ENCODE results near the gene DMXL1. TPM values are rescaled to one million over a fixed set of nuclear protein-coding genes. Genes with fewer than 3 reads are reported as not detected.
A peak's percentile ranks its signal among the peaks of the same experiment; 100 is the strongest.

Gene DMXL1
- polyA plus RNA-seq, 2 of the 4 experiments (the other 2 are of a cell fraction): 8.4 to 28.8 TPM

DNA sequence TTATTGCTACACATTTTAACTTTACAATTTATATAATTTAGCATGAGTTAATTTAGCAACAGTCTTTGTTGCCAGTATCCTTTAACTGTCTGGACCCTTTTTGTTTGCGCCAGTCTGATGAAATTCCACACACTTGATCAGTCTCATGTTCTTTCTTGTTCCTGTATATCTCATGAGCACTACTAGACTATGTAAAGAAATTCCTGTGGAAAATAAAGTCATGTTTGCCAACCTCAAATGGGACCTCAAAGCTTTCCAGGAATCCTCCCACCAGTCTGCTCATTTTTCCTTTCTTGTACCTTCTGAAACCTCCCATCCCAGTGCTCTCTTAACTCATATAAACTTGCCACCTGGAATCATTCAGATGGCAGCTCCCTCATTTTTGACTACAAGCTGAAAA lies 8.0 kb downstream of the DMXL1 start:
- CTCF ChIA-PET: interaction anchor here (0.6 to 1.3 kb wide), 3 partner anchors 30 to 334 kb away, joined by 3 to 4 read pairs (median 3); no protein-coding TSS in a partner anchor
- FAIRE-seq: no peak
- Histone ChIP-seq H3K4me1 (no peaks in the 10 kb centered on the region), H3K4me2 (no peak overlapping the region), H3K27ac (no peak overlapping the region), H3K9me3 (no peaks in the 10 kb centered on the region), H3K4me3 (no peak overlapping the region)
- TF ChIP-seq CEBPB (IDR thresholded peaks at IDR 0.05) (no peak), KDM1A (IDR thresholded peaks at IDR 0.05; ENCODE audit: low read depth) (no peak), POLR2A (IDR thresholded peaks at IDR 0.05; ENCODE audit: low read length) (no peak), SMC3 (IDR thresholded peaks at IDR 0.05) (no peak), CBX2 (IDR thresholded peaks at IDR 0.05; ENCODE audit: borderline replicate concordance, low read depth) (no peak), RCOR1 (IDR thresholded peaks at IDR 0.05; ENCODE audit: low read depth, low read length) (no peak), MYC (IDR thresholded peaks at IDR 0.05; ENCODE audit: borderline replicate concordance, low read length) (no peak), HOXB13 (CRISPR knock-in tag; IDR thresholded peaks at IDR 0.05; ENCODE audit: low read depth) (no peak), TP53 (CRISPR knock-in tag; IDR thresholded peaks at IDR 0.05) (no peak), NFE2L2 (conservative IDR thresholded peaks at IDR 0.05; ENCODE audit: low read length) (no peak), HOXB5 (CRISPR knock-in tag; IDR thresholded peaks at IDR 0.05) (no peak), BHLHE40 (IDR thresholded peaks at IDR 0.05; ENCODE audit: low read depth, low read length) (no peak), CBX8 (IDR thresholded peaks at IDR 0.05) (no peak)
- TF ChIP-seq, protein P1, sequence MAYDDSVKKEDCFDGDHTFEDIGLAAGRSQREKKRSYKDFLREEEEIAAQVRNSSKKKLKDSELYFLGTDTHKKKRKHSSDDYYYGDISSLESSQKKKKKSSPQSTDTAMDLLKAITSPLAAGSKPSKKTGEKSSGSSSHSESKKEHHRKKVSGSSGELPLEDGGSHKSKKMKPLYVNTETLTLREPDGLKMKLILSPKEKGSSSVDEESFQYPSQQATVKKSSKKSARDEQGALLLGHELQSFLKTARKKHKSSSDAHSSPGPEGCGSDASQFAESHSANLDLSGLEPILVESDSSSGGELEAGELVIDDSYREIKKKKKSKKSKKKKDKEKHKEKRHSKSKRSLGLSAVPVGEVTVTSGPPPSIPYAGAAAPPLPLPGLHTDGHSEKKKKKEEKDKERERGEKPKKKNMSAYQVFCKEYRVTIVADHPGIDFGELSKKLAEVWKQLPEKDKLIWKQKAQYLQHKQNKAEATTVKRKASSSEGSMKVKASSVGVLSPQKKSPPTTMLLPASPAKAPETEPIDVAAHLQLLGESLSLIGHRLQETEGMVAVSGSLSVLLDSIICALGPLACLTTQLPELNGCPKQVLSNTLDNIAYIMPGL (CRISPR knock-in tag; IDR thresholded peaks at IDR 0.05; ENCODE audit: borderline replicate concordance): no peak
- TF ChIP-seq, protein P2, sequence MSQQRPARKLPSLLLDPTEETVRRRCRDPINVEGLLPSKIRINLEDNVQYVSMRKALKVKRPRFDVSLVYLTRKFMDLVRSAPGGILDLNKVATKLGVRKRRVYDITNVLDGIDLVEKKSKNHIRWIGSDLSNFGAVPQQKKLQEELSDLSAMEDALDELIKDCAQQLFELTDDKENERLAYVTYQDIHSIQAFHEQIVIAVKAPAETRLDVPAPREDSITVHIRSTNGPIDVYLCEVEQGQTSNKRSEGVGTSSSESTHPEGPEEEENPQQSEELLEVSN (IDR thresholded peaks at IDR 0.05; ENCODE audit: borderline replicate concordance, low read depth): no peak
- TF ChIP-seq, protein P3, sequence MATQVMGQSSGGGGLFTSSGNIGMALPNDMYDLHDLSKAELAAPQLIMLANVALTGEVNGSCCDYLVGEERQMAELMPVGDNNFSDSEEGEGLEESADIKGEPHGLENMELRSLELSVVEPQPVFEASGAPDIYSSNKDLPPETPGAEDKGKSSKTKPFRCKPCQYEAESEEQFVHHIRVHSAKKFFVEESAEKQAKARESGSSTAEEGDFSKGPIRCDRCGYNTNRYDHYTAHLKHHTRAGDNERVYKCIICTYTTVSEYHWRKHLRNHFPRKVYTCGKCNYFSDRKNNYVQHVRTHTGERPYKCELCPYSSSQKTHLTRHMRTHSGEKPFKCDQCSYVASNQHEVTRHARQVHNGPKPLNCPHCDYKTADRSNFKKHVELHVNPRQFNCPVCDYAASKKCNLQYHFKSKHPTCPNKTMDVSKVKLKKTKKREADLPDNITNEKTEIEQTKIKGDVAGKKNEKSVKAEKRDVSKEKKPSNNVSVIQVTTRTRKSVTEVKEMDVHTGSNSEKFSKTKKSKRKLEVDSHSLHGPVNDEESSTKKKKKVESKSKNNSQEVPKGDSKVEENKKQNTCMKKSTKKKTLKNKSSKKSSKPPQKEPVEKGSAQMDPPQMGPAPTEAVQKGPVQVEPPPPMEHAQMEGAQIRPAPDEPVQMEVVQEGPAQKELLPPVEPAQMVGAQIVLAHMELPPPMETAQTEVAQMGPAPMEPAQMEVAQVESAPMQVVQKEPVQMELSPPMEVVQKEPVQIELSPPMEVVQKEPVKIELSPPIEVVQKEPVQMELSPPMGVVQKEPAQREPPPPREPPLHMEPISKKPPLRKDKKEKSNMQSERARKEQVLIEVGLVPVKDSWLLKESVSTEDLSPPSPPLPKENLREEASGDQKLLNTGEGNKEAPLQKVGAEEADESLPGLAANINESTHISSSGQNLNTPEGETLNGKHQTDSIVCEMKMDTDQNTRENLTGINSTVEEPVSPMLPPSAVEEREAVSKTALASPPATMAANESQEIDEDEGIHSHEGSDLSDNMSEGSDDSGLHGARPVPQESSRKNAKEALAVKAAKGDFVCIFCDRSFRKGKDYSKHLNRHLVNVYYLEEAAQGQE (IDR thresholded peaks at IDR 0.05): no peak
- DNase-seq (ENCODE audit: low read depth in 1 of 2, low spot score in 1 of 2): no peak
- POLR2A ChIA-PET: interaction anchor here (0.6 kb wide), 1 partner anchor 27 kb away, joined by 4 read pairs; no protein-coding TSS in a partner anchor
- WGBS (ENCODE audit: missing lambda C conversion rate): 89% methylated on average over 1 of the region's 1 CpG
- no peak for ATAC-seq

DNA sequence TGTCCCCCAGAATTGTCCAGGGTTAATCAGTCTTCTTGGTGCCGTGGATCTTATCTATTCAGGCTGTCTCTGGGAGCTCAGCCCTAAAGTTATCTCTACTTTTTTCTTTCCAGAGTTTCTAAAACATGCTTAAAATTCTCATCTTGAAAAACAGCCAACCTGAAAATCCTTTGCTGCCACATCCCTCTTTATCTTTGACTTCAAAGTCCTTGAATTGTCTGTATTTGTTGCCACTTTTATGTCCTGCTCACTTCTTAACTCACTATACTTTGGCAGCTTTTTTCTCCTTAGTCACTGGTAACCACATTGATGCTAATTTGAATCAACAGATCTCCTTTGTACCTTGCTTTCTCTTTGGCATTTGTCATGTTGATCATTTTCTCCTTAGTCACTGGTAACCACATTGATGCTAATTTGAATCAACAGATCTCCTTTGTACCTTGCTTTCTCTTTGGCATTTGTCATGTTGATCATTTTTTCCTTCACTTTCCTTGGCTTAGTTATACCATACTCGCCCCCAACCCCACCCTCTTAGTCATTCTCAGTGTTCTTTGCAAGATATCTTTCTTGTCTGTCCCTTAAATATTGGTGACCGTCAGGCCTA lies 8.5 kb downstream of the DMXL1 start:
- no peak for ATAC-seq
- TF ChIP-seq HEYL (CRISPR knock-in tag; IDR thresholded peaks at IDR 0.05): no peak
- TF ChIP-seq FOSB (CRISPR knock-in tag; IDR thresholded peaks at IDR 0.05): no peak
- TF ChIP-seq NR3C1 (IDR thresholded peaks at IDR 0.05): no peak
- no peak for TF ChIP-seq EHMT2 (IDR thresholded peaks at IDR 0.05; ENCODE audit: low read depth)
- no peak for TF ChIP-seq SREBF2 (IDR thresholded peaks at IDR 0.05)
- TF ChIP-seq, protein P4, sequence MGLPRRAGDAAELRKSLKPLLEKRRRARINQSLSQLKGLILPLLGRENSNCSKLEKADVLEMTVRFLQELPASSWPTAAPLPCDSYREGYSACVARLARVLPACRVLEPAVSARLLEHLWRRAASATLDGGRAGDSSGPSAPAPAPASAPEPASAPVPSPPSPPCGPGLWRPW (IDR thresholded peaks at IDR 0.05): no peak
- TF ChIP-seq HOXB5 (CRISPR knock-in tag; IDR thresholded peaks at IDR 0.05): no peak
- TF ChIP-seq POLR2A (IDR thresholded peaks at IDR 0.05; ENCODE audit: low read length): no peak
- TF ChIP-seq MYC (IDR thresholded peaks at IDR 0.05; ENCODE audit: borderline replicate concordance, low read length): no peak
- TF ChIP-seq, protein P2 (IDR thresholded peaks at IDR 0.05; ENCODE audit: borderline replicate concordance, low read depth): no peak
- TF ChIP-seq JUNB (IDR thresholded peaks at IDR 0.05): no peak
- TF ChIP-seq, protein P5, sequence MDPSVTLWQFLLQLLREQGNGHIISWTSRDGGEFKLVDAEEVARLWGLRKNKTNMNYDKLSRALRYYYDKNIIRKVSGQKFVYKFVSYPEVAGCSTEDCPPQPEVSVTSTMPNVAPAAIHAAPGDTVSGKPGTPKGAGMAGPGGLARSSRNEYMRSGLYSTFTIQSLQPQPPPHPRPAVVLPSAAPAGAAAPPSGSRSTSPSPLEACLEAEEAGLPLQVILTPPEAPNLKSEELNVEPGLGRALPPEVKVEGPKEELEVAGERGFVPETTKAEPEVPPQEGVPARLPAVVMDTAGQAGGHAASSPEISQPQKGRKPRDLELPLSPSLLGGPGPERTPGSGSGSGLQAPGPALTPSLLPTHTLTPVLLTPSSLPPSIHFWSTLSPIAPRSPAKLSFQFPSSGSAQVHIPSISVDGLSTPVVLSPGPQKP (IDR thresholded peaks at IDR 0.05; ENCODE audit: low read depth, low read length): no peak
- no peak for TF ChIP-seq EHF (CRISPR knock-in tag; IDR thresholded peaks at IDR 0.05)
- no peak for TF ChIP-seq JUN (IDR thresholded peaks at IDR 0.05)
- Histone ChIP-seq H3K27ac (no peak overlapping the region), H3K4me3 (no peak overlapping the region), H3K9me3 (no peaks in the 10 kb centered on the region), H3K4me2 (no peak overlapping the region), H3K4me1 (no peaks in the 10 kb centered on the region)
- ChIA-PET POLR2A (interaction anchor here (0.6 kb wide), 1 partner anchor 26 kb away, joined by 4 read pairs; no protein-coding TSS in a partner anchor), CTCF (interaction anchor here (0.6 to 3.2 kb wide), 4 partner anchors 9 to 236 kb away, joined by 3 to 10 read pairs (median 4); partner anchors contain the start of genes DMXL1 and DTWD2)
- peak; percentile 82 for FAIRE-seq
- DNase-seq (ENCODE audit: low read depth in 1 of 2, low spot score in 1 of 2): no peak
- 74% methylated on average over 3 of the region's 3 CpGs for WGBS (ENCODE audit: missing lambda C conversion rate)

All from A549 (cell line).